Left ventricle myocardium inferior (tissue), 1 donor: ENCODE results near the gene PHF13. TPM values are rescaled to one million over a fixed set of nuclear protein-coding genes. Genes with fewer than 3 reads are reported as not detected.
A peak's percentile ranks its signal among the peaks of the same experiment; 100 is the strongest.

ENCODE experiments used
- DNase-seq: peaks from one replicate; pipeline ENCODE4 v3.0.0-alpha.2; 2020
- H3K27ac ChIP-seq: fragments of 200-600 bp; replicated peaks from 2 replicates; pipeline ENCODE4 v1.8.0; 2021
- H3K27me3 ChIP-seq: fragments of 200-600 bp; 2 replicates; pipeline ENCODE4 v1.8.0; 2021; ENCODE audit warnings: low read depth
- H3K36me3 ChIP-seq: fragments of 200-600 bp; 2 replicates; pipeline ENCODE4 v1.8.0; 2021
- H3K4me1 ChIP-seq: fragments of 200-600 bp; 2 replicates; pipeline ENCODE4 v1.8.0; 2021
- H3K4me3 ChIP-seq: fragments of 200-600 bp; 2 replicates; pipeline ENCODE4 v1.8.0; 2021; ENCODE audit warnings: mild to moderate bottlenecking, moderate library complexity
- H3K9me3 ChIP-seq: fragments of 200-600 bp; replicated peaks from 2 replicates; pipeline ENCODE4 v1.8.0; 2021
- CTCF ChIP-seq: fragments of 200-600 bp; IDR thresholded peaks from 2 replicates; pipeline ENCODE4 v1.8.0; 2021; ENCODE audit warnings: antibody characterized with exemption, mild to moderate bottlenecking, borderline replicate concordance
- intact Hi-C: fragments of 100-400 bp; cut with micrococcal nuclease; formaldehyde crosslinking; loops from one replicate; pipeline ENCODE4 v1.11.0; 2022
- total RNA-seq: library from RNA; stranded (reverse); fragmentation: NEBNext Ultra II Directional; extraction: Animal tissue kit (Norgen Biotek cat#: 25700); gene quantifications from one replicate; pipeline ENCODE4 v1.2.1, GENCODE V29; 2021
- donor health status: DM: no; HTN: yes; CAD: no; lungs with severe emphysema.

PHF13 gene
- total RNA-seq, 1 donor from 2014 or later: 6.8 TPM

- Histone ChIP-seq H3K4me3 (no peak overlapping the region), H3K27ac (no peak overlapping the region), H3K4me1 (peaks cover 30% of the 10 kb centered on the region), H3K27me3 (no peaks in the 10 kb centered on the region), H3K36me3 (peaks cover 62% of the 10 kb centered on the region), H3K9me3 (no peaks in the 10 kb centered on the region)
- no peak for TF ChIP-seq CTCF
- intact Hi-C loops: no loop called here
- no peak for DNase-seq
Measured at GRCh38 chr1:6622396-6623152, 9.0 kb downstream of the PHF13 start.

- Histone ChIP-seq H3K27me3 (no peaks in the 10 kb centered on the region), H3K4me3 (no peak overlapping the region), H3K27ac (no peak overlapping the region), H3K36me3 (peaks cover 62% of the 10 kb centered on the region), H3K4me1 (peaks cover 37% of the 10 kb centered on the region), H3K9me3 (no peaks in the 10 kb centered on the region)
- DNase-seq: no peak
- no peak for TF ChIP-seq CTCF
- intact Hi-C loops: no loop called here
Measured at GRCh38 chr1:6623269-6623965, 9.9 kb downstream of the PHF13 start.

GRCh38 chr1:6624710-6625583 is 11.4 kb downstream of the PHF13 start, which contains the start of gene THAP3:
TSS of gene THAP3 (plus strand) at chr1:6624868. CDS start at chr1:6625219, 351 bp downstream.
- Histone ChIP-seq H3K27ac (peak within 1 kb of the TSS; percentile 90), H3K27me3 (no peaks in the 10 kb centered on the region), H3K4me1 (peaks cover 37% of the 10 kb centered on the region), H3K36me3 (peaks cover 62% of the 10 kb centered on the region), H3K9me3 (no peaks in the 10 kb centered on the region), H3K4me3 (peak within 1 kb of the TSS; percentile 88)
- no peak for TF ChIP-seq CTCF
- peak; percentile 90 for DNase-seq
- intact Hi-C loops: no loop called here

- intact Hi-C loops: no loop called here
- no peak for DNase-seq
- TF ChIP-seq CTCF: no peak
- peaks cover 62% of the 10 kb centered on the region for H3K36me3 ChIP-seq
- peak overlapping the region; percentile 90 for H3K27ac ChIP-seq
- H3K4me3 ChIP-seq: peak overlapping the region; percentile 88
- no peaks in the 10 kb centered on the region for H3K9me3 ChIP-seq
- peaks cover 37% of the 10 kb centered on the region for H3K4me1 ChIP-seq
- no peaks in the 10 kb centered on the region for H3K27me3 ChIP-seq
Measured at GRCh38 chr1:6625584-6626149, 12.1 kb downstream of the PHF13 start.

GRCh38 chr1:6627031-6627430 is 13.5 kb downstream of the PHF13 start:
- Histone ChIP-seq H3K4me3 (peak overlapping the region; percentile 88), H3K27ac (no peak overlapping the region), H3K9me3 (no peaks in the 10 kb centered on the region), H3K36me3 (peaks cover 62% of the 10 kb centered on the region), H3K4me1 (peaks cover 37% of the 10 kb centered on the region), H3K27me3 (no peaks in the 10 kb centered on the region)
- no peak for TF ChIP-seq CTCF
- no peak for DNase-seq
- intact Hi-C loops: no loop called here
